Measurements from ENCODE around the gene NTRK2. TPM values are rescaled to one million over a fixed set of nuclear protein-coding genes. Genes with fewer than 3 reads are reported as not detected.

The NTRK2 gene
- polyA plus RNA-seq, 4 donors = 93.2 to 154 (median 119) TPM

- no peak for DNase-seq (ENCODE audit: low read depth in 4 of 4, low spot score in 3 of 4)
These were observed 109.0 kb downstream of the NTRK2 start for GRCh38 chr9:84778570-84778969.

- DNase-seq (ENCODE audit: low read depth in 4 of 4, low spot score in 3 of 4) = no peak
These were observed 110.4 kb downstream of the NTRK2 start for GRCh38 chr9:84779883-84780282.

DNA sequence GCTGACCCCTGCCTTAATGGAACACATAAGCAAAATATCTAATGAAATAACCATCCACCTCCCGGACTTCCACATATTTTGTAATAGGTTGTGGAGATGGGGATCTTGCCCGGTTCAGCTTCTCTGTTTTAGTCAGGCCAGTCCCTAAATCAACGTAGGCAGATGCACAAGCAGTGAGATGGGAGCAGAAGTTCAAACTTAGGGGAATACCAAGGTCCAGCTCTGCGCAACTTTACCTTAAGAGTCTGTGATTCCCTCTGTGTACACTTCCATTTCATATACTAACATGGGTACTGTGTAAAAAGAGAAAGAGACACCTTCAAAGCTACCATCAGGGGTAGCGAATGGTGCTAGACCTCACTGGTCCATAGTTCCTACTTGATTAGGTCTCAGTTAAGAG is 110.9 kb downstream of the NTRK2 start:
- DNase-seq (ENCODE audit: low read depth in 4 of 4, low spot score in 3 of 4) = no peak

GRCh38 chr9:84781458-84781857 is 111.9 kb downstream of the NTRK2 start:
- DNase-seq (ENCODE audit: low read depth in 4 of 4, low spot score in 3 of 4) = no peak

- DNase-seq (ENCODE audit: low read depth in 4 of 4, low spot score in 3 of 4) = no peak
These were observed 112.7 kb downstream of the NTRK2 start for GRCh38 chr9:84781931-84782866.

DNA sequence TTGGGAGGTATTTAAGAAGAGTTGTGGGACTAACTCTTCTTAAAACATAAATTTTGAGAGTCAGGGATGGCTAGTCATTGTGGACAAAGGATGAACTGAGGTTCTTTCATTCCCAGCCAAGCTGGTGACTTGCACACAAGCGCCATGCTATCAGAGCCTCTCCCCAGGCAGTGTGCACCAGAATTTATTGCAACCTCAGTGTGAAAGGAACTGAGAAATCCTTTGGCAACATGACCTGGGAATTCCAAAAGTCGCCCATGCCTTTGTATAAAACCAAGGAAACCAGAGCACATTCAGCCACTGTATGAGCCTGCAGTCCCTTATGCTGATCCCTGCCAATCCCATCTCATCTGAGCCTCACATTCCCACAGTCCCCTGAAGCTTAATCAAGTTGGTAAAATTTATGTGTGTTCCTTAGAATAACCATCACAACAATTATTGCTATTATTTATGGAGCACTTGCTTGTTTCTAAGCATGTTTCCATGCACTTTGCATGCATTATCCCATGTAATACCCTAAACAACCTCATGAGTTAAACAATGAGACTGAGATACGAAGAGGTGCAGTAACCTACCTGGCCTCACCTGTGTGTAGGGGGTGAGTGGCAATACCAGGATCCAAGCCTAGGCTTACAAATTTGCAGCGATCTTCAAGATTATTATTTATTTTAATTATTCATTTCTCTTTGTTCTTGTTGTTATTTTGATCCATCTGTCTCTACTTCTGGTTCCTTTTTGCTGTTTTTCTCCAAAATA is 116.4 kb downstream of the NTRK2 start:
- DNase-seq (ENCODE audit: low read depth in 4 of 4, low spot score in 3 of 4) = no peak

DNA sequence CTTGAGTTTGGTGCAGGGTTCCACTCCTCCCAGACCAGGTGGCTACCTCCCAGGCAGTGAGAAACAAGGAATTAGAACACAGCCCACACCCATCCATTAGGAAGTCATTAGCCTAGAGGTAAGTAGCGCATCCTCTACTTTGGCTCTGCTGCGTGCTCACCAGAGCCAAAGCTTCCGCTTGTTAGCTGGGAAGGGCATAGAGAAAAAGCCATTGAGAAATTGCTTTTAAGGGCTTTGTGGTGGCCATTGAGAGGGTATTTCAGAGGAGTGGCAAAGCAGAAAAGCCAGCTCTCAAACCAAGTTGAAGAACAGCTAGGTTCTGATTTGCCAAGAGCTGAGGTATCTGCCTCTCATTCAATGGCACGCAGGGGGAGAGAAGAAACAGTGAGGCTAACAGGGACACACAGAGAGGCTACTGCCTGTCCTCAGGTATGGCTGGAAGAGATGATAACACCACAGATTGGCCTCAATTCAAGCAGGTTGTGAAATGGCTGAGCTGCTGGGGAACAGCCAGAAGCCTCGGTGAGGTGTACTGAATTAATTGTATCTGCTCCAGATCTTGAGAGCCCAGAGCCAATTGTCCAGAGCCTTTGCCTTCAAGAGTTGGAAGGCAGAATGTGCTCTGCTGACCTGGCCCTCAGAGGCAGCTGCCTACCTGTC is 119.4 kb downstream of the NTRK2 start:
- DNase-seq (ENCODE audit: low read depth in 4 of 4, low spot score in 3 of 4) = no peak

- no peak for DNase-seq (ENCODE audit: low read depth in 4 of 4, low spot score in 3 of 4)
These were observed 119.9 kb downstream of the NTRK2 start for GRCh38 chr9:84789463-84789830.

DNA sequence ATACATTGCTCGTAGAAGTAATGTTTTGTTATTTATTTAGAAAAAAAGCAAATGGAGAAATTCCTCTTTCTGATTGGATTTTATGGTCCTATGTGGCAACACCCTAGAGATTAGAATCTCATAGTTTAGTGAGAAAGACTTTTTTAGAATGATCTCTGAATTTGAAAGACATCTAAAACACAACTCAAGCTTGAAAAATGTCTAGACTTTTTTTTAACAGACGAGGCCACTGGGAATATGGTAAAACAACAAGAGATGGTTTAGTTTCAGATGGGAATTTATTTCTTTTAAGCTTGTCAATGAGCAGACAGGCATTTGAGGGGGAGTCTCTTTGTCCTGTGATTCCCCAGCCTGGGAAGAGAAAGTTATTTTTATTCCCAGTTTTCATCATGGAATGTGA is 122.1 kb downstream of the NTRK2 start:
- DNase-seq (ENCODE audit: low read depth in 4 of 4, low spot score in 3 of 4) = no peak

GRCh38 chr9:84793251-84793650 is 123.7 kb downstream of the NTRK2 start:
- DNase-seq (ENCODE audit: low read depth in 4 of 4, low spot score in 3 of 4) = no peak

DNA sequence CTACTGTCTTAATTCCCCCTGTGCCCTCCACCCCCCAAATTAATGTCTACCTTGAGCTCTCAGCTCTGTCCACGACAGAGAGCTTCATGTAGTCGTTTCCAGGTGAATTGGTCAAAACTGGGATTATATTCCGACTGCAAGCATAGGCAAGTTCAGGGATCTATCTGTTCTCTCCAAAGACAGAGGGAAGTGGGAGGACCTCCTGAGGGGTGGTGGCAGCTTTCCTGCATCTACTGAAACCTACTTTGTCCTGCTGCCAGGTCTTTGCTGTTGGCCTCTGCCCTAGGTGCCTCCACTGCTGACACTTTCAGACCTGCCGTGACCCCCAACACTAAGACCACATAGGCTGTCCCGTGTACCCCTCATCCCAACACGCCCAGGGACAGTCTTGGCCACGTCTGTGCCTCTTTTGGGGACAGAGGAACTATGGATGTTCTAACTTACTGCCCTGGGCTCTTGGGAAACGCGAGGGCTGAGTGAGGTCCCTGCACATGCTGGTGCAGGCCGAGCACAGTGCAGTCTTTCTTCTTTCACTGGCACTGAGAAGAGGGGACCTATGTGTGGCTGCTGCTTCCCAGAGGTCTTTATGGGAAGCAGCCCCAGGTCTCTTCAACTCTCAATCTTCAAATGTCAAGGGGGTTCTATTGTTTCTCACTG is 125.6 kb downstream of the NTRK2 start:
- DNase-seq (ENCODE audit: low read depth in 4 of 4, low spot score in 3 of 4) = no peak

- no peak for DNase-seq (ENCODE audit: low read depth in 4 of 4, low spot score in 3 of 4)
These were observed 126.9 kb downstream of the NTRK2 start for GRCh38 chr9:84796404-84796803.

DNA sequence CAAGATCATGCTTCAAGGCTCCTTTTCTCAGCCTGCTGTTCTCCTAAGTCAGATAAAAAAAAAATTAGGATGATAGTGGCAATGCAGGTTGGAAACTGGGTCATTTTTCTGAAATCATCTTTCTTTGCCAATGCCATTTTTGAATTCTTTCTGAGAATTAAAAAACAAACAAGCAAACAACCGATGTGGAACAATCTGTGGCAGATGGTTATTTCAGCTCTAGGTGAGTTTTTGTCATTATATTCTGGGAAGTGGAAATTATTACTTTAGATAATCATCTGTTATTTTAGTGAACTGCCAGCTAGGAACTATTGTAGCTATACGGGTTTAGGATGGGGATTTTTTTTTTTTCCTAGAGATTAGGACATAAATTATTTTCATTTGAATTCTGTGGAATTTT is 129.7 kb downstream of the NTRK2 start:
- DNase-seq (ENCODE audit: low read depth in 4 of 4, low spot score in 3 of 4) = no peak

- no peak for DNase-seq (ENCODE audit: low read depth in 4 of 4, low spot score in 3 of 4)
These were observed 135.6 kb downstream of the NTRK2 start for GRCh38 chr9:84804951-84805694.

DNA sequence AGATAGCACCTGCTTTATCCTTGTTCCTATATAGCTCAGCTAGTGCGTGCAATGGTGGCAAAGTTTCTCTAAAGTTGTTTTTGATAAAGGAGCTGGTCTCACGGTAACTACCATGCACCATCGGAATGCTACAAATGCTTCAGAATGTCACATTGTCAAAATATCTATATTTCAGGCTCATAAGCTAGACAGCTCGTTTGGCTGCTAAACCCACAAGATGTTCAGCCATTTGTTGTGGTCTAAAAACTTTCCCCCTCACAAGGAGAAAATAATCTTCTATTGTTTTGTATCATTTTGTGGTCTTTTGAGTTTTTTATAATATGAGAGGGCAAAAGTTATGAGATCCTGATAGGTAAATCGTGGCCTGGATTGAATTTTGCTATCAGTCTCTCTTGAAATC is 137.9 kb downstream of the NTRK2 start:
- no peak for DNase-seq (ENCODE audit: low read depth in 4 of 4, low spot score in 3 of 4)

DNA sequence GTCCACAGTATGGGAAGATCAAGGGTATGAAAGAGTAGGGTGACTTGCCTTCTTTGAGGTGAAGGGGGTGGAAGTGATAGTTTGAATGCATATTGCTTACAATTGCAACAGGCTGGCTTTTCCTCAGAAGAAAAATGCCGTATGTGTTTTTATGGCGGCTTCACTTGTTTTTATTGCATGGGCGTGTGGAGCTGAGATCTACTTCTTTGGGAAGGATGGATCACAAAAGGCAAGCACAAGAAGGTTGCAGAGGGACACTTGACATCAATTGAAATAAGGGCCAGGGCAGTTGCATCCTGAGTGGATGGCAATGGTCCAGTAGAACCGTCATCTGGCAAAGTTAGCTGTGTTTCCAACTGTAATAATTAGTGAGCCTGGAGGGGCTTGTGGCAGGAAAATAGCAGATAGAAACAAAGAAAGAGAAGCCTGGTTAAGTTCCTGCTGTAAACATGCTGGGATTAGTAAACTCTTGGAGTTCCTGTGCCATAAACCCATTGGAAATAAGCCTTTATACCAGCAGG is 138.4 kb downstream of the NTRK2 start:
- no peak for DNase-seq (ENCODE audit: low read depth in 4 of 4, low spot score in 3 of 4)

GRCh38 chr9:84808416-84808815 is 138.9 kb downstream of the NTRK2 start:
- no peak for DNase-seq (ENCODE audit: low read depth in 4 of 4, low spot score in 3 of 4)

DNA sequence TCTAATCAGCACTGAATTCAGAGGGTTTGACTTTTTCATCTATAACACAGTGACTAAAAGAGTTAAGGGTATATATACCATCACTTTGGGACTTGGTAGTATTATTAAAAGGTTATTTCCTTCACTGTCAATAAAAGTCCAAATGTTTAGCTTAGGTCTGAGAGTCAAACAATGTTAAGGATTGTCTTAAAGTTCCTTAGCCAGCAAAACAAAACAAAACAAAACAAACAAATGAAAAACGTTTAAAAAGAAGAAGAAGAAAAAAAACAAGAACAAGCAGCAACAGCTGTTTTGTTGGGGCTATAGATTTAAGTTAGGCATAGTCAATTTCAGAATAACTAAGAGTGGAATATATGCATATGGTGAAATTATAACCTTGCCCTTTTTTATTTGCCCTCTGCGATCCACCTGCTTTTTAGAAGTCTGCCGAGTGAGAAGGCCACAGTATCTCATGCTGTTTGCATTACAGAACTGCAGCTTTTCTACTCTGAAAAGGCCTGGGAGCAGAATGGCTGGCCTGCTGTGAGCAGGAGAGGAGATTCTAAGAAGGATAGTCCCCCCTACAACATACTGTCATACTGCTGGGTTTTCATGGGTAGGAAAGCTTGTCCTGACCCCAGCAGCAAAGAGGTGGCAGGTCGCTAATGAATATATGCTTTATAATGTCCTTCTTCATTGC is 141.7 kb downstream of the NTRK2 start:
- DNase-seq (ENCODE audit: low read depth in 4 of 4, low spot score in 3 of 4) = no peak

- no peak for DNase-seq (ENCODE audit: low read depth in 4 of 4, low spot score in 3 of 4)
These were observed 142.2 kb downstream of the NTRK2 start for GRCh38 chr9:84811751-84812074.

- DNase-seq (ENCODE audit: low read depth in 4 of 4, low spot score in 3 of 4) = no peak
These were observed 142.8 kb downstream of the NTRK2 start for GRCh38 chr9:84812355-84812754.
